Kidney epithelial cell (primary cell): Measurements from ENCODE around the gene MORN1. TPM values are rescaled to one million over a fixed set of nuclear protein-coding genes. Genes with fewer than 3 reads are reported as not detected.

Source experiments
- DNase-seq: peaks from one replicate; pipeline ENCODE4 v3.0.0-alpha.2; 2010; ENCODE audit warnings: low read depth
- H3K27me3 ChIP-seq: 2 replicates; pipeline ENCODE4 v1.6.0; 2011; ENCODE audit warnings: low read length; ENCODE audit not compliant: control insufficient read depth, insufficient read depth
- H3K36me3 ChIP-seq: 2 replicates; pipeline ENCODE4 v1.5.1; 2011; ENCODE audit warnings: low read length; ENCODE audit not compliant: control insufficient read depth, insufficient read depth
- H3K4me3 ChIP-seq: 2 replicates; pipeline ENCODE4 v1.5.1; 2011; ENCODE audit warnings: low read depth, mild to moderate bottlenecking, control low read depth, low read length
- CTCF ChIP-seq: IDR thresholded peaks from 2 replicates; pipeline ENCODE4 v1.5.1; 2011; ENCODE audit warnings: mild to moderate bottlenecking, moderate library complexity, low read length, control low read depth, inconsistent platforms; ENCODE audit not compliant: insufficient read depth, poor library complexity, severe bottlenecking
- total RNA-seq: library from RNA; depleted of rRNA; stranded (reverse); fragments of >200 nt; gene quantifications from 2 replicates; pipeline ENCODE4 v1.2.3, GENCODE V29; 2015

Gene MORN1
- total RNA-seq, 1 donor from 2014 or later = 8.4 TPM

- peaks cover 34% of the 10 kb centered on the region for H3K27me3 ChIP-seq
- no peak for TF ChIP-seq CTCF
- DNase-seq = no peak
- H3K4me3 ChIP-seq = no peak overlapping the region
- H3K36me3 ChIP-seq = no peaks in the 10 kb centered on the region
Measured at GRCh38 chr1:2427976-2428375, 36.6 kb upstream of the MORN1 start.

GRCh38 chr1:2427051-2427450 lies 35.7 kb upstream of the MORN1 start:
- H3K27me3 ChIP-seq = peaks cover 24% of the 10 kb centered on the region
- no peak overlapping the region for H3K4me3 ChIP-seq
- TF ChIP-seq CTCF = no peak
- H3K36me3 ChIP-seq = no peaks in the 10 kb centered on the region
- DNase-seq = no peak

- Histone ChIP-seq H3K36me3 (no peaks in the 10 kb centered on the region), H3K4me3 (no peak overlapping the region), H3K27me3 (peaks cover 19% of the 10 kb centered on the region)
- no peak for DNase-seq
- TF ChIP-seq CTCF = no peak
Measured at GRCh38 chr1:2426540-2426939, 35.2 kb upstream of the MORN1 start.

- no peak for TF ChIP-seq CTCF
- H3K36me3 ChIP-seq = no peaks in the 10 kb centered on the region
- no peak for DNase-seq
- H3K27me3 ChIP-seq = peaks cover 17% of the 10 kb centered on the region
- no peak overlapping the region for H3K4me3 ChIP-seq
Measured at GRCh38 chr1:2425892-2426291, 34.5 kb upstream of the MORN1 start.

GRCh38 chr1:2422523-2422922 lies 31.2 kb upstream of the MORN1 start:
- no peak for TF ChIP-seq CTCF
- no peak for DNase-seq
- Histone ChIP-seq H3K36me3 (no peaks in the 10 kb centered on the region), H3K4me3 (no peak overlapping the region), H3K27me3 (peaks cover 36% of the 10 kb centered on the region)

GRCh38 chr1:2419416-2419815 lies 28.1 kb upstream of the MORN1 start:
- Histone ChIP-seq H3K4me3 (no peak overlapping the region), H3K27me3 (peaks cover 28% of the 10 kb centered on the region), H3K36me3 (no peaks in the 10 kb centered on the region)
- TF ChIP-seq CTCF = no peak
- no peak for DNase-seq
